Right lobe of liver (tissue), 4 donors: ENCODE data around the gene GAREM2.

Experiments used
- CTCF ChIP-seq, 4 donors: fragments of 200-600 bp in 3 of 4; fragments of 450-650 bp in 1 of 4; IDR thresholded peaks; one replicate each; pipeline versions ENCODE4 v1.5.1 to v1.8.0; 2016 to 2022; ENCODE audit warnings: antibody characterized with exemption in 4 of 4, mild to moderate bottlenecking in 2 of 4
- POLR2A ChIP-seq: fragments of 450-650 bp; IDR thresholded peaks from one replicate; pipeline ENCODE4 v1.6.1; 2017; ENCODE audit warnings: antibody characterized with exemption, mild to moderate bottlenecking
- donor health status: DM: no; HTN: no; CAD: no.
- donor health status: DM: no; HTN: no; CAD: no.
- donor health status: DM: no; HTN: yes; CAD: no.

DNA sequence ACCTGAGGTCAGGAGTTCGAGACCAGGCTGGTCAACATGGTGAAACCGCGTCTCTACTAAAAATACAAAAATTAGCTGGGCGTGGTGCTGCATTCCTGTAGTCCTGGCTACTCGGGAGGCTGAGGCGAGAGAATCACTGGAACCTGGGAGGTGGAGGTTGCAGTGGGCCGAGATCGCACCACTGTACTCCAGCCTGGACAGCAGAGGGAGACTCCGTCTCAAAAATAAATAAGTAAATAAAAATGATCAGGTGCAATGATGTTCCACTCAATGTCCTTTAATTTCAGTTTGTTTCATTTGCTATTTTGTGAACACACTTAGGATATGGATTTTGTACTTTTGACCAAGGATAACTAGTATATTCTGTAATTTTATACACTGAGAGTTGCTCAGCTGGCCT, 62.2 kb downstream of the GAREM2 start:
- TF ChIP-seq CTCF (IDR thresholded peaks at IDR 0.05): peak; percentile 21 to 55 (median 44)
- no peak for TF ChIP-seq POLR2A
